Hypothalamus (tissue), 51 donors: ENCODE measurements around the gene TUT7.
A peak's percentile ranks its signal among the peaks of the same experiment; 100 is the strongest.
"Not testable (repeated sequence)": the region's sequence is repeated elsewhere in the genome, so short reads cannot be mapped to it uniquely, and the experiment has no call there.

ENCODE experiments used
- DNase-seq, 51 donors: peaks; one replicate each; lab custom pipeline; 2025; lab: John Stamatoyannopoulos, UW

TUT7 gene

GRCh38 chr9:86349271-86349670 is 4.9 kb downstream of the TUT7 start:
- DNase-seq: no peak

DNA sequence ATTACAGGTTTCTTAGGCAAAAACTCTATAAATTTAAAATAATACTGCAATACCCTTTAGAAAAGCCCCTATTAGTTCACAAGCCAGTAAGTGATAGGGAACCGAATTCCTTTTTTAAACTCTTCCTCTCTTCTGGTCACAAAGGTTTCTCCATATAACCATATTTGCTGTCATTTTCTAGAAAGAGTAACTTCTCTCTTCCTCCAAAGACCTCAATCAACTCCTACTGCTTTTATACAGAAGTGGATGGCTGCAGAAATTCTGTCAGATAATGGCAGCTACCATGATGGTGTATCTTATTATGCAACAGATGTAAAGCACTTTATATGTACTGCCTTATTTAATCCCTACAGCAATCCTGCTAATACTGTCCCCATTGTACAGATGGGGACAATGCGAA is 6.2 kb downstream of the TUT7 start:
- DNase-seq: no peak

DNA sequence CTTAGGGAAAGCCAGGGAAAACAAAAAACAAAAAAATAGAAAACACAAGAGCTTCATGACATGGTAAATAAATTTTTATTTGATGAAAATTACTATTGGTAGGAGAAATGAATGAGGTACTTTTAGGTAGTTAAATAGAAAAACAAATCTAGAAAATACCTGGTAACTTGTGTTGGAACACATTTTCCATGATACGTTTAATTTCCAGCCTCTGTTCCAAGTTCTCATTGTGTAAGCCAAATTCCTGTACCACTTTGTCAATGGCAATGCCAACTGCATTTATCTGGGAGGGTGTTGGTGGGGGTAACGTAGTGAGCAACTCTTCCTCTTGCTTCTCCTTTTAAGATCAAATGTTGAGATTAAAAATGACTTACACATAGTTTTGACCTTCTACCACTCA is 9.4 kb downstream of the TUT7 start:
- DNase-seq: no peak

GRCh38 chr9:86342269-86342668 is 11.9 kb downstream of the TUT7 start:
- no peak for DNase-seq

GRCh38 chr9:86341007-86341491 is 13.2 kb downstream of the TUT7 start:
- DNase-seq: no peak

- no peak for DNase-seq
Observed at GRCh38 chr9:86340356-86341006, 13.7 kb downstream of the TUT7 start.

- no peak for DNase-seq
Observed at GRCh38 chr9:86337469-86338108, 16.6 kb downstream of the TUT7 start.

- DNase-seq: no peak
Observed at GRCh38 chr9:86336058-86336457, 18.2 kb downstream of the TUT7 start.

DNA sequence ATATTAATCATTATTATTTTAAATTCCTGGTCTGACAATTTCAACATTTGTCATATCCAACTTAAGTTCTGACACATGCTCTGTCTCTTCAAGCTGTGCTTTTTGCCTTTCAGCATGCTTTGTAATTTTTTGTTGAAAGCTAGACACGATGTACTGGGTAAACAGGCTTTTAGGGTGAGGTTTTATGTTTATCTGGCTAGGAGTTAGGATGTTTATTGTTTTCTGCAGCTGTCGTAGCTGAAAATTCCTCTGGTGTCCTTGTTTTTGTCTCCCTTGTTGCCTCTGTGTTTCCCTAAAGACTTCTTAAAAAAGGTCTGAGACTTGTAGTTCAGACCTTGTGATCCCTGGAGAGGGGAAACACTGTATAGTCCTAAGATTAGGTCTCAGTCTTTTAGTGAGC is 20.6 kb downstream of the TUT7 start:
- no peak for DNase-seq

GRCh38 chr9:86330186-86330585 is 24.0 kb downstream of the TUT7 start:
- DNase-seq: no peak

DNA sequence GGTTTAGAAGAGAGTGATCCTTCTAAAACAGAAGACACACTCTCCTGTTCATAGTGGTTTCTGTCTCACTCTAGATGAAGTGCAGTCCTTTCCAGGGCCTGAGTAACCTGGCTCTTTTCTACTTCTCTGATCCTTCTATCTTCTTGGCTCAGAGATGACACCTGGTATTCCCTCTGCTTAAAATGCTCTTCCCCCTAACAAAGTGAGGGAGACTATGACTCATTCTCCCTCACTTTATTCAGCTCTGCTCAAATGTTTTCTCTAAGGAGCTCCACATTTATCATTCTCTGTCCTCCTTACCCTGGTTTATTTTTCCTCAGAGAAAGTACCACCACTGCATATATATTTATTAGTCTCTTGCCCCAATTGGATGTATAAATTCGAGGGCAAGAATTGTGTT is 24.6 kb downstream of the TUT7 start:
- DNase-seq: no peak

DNA sequence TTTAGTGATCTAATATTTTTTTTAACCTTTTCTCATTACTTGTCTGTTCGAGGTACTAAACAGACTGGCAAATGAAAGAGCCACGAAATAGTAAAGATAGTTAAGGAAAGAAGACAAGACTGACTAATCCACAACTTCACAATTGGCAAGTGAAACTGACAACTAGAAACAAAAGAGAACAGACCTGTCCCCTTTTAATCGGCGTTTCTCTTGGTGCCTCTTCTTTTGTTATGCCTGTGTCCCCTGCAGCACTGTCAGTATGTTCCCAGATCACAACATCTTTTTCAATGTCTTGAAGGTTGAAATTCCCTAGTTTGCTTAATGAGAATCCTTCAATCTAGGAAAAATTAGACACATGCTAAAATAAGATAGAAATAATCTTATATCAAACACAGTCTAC is 26.1 kb downstream of the TUT7 start:
- DNase-seq: no peak

DNA sequence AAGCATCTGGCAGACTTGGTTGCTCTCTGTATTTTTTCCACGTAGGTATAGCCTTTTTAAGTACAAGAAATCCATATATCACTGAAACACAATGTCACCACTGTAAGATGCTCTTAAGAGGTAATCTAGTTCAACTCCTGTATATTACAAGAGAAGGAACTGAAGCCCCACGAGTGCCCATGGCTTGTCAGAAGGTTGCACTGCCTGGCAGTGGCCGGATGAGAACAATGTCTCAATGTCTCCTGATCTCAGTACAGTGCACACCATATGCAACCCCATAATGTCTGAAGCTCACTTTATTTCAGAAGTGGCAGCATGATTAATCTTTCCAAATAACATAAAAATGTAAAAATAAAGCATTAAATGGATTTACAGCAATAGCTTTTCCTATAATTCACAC is 27.7 kb downstream of the TUT7 start:
- peak in 12 of 51 donors; percentile 0 to 29 (median 6) for DNase-seq

DNA sequence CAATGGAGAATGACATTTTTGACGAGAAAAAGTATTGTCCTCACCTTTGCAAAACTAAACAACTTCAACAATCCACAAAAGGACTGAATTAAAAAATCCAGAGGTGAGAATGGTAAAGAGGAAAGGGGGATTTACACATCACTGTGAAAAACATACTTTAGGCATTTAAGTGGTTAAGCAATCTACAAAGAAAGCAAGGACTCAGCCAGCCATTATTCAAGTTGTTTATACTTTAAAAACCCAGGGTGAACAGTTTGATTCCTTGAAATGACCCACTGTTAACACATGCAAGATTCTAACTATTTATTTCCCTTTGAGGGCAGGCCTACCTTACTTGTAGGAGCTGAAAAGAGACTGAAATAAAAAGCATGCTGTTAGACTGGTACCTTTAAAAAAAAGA is 29.3 kb downstream of the TUT7 start:
- no peak for DNase-seq

- peak in 2 of 51 donors; percentile 6 to 44 for DNase-seq
Observed at GRCh38 chr9:86324308-86324707, 29.9 kb downstream of the TUT7 start.

DNA sequence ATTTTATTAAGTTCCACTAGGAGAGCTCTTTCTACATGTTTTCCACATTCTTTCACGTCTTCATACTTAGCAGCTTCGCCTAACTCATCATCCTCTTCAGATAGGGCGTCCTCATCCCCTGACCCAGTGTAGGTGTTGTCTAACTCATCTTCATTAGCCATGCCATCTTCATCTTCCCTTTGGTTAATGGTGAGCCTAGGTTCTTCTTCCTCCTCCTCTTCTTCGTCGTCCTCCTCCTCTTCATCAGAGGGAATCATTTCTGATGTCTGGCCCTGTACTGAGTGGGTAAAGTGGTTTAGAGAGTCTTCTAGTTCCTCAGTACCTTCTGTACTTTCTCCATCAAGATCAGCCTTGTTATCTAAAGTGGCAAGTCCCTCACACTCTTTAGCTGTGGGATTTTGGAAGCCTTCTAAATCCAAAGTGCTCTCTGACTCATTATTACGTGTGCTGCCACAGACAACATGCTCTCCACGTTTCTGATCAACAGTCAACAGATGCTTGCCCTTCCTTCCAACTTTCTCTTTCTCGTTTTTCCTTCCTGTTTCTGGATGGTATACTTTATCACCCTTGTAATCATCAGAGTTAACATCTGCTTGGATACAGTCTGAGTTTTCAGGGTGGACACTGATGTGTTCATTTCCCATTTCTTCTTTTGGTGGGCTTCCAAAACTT is 31.1 kb downstream of the TUT7 start:
- no peak for DNase-seq

- DNase-seq: no peak
Observed at GRCh38 chr9:86321373-86321772, 32.8 kb downstream of the TUT7 start.

DNA sequence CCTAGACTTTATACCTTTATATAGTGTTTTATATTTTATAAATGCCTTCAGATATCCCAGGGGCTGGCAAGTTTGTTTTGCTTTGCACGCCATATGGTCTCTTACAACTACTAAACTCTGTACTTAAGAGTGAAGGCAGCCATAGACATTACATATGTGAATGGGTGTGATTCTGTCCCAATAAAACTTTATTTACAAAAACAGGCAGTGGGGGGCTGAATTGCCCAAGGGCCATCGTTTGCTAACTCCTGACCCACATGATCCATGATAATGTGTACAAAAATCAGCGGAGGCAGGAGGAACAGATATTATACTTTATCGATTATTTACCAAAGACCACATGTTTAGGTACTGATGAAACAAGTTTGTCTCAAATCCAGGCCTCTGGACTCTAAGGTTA is 36.0 kb downstream of the TUT7 start:
- no peak for DNase-seq

GRCh38 chr9:86315078-86315477 is 39.1 kb downstream of the TUT7 start:
- no peak for DNase-seq

DNA sequence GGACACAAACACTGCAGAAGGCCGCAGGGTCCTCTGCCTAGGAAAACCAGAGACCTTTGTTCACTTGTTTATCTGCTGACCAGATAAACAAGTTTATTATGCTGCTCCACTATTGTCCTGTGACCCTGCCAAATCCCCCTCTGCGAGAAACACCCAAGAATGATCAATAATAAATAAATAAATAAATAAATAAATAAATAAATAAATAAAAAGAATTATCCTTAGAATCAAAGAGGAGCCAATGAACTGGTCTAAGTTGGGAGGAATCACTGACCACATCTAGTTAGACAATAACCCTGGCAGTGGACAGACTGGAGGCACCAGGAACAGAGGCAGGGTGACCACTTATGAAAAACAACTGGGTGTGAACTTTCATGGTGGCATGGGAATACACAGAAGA is 41.3 kb downstream of the TUT7 start:
- not testable (repeated sequence) for DNase-seq

- DNase-seq: no peak
Observed at GRCh38 chr9:86308687-86309086, 45.5 kb downstream of the TUT7 start.

- DNase-seq: no peak
Observed at GRCh38 chr9:86304236-86304730, 49.9 kb downstream of the TUT7 start.
